Skeletal muscle satellite cell (primary cell): Measurements from ENCODE around the gene PTPN4.
A peak's percentile ranks its signal among the peaks of the same experiment; 100 is the strongest.

ENCODE experiments used
- H3K27me3 ChIP-seq: 2 replicates; pipeline ENCODE4 v1.7.0; 2013; ENCODE audit warnings: low read length; ENCODE audit not compliant: control insufficient read depth, insufficient read depth
- H3K36me3 ChIP-seq: 2 replicates; pipeline ENCODE4 v1.7.0; 2013; ENCODE audit warnings: mild to moderate bottlenecking, control low read depth, low read length; ENCODE audit not compliant: insufficient read depth
- H3K4me1 ChIP-seq: 2 replicates; pipeline ENCODE4 v1.7.0; 2013; ENCODE audit warnings: low read length; ENCODE audit not compliant: control insufficient read depth, insufficient read depth
- H3K4me2 ChIP-seq: 2 replicates; pipeline ENCODE4 v1.7.0; 2013; ENCODE audit warnings: mild to moderate bottlenecking, low read length
- H3K4me3 ChIP-seq: 2 replicates; pipeline ENCODE4 v1.7.0; 2013; ENCODE audit warnings: low read length
- H3K9ac ChIP-seq: 2 replicates; pipeline ENCODE4 v1.7.0; 2013; ENCODE audit warnings: mild to moderate bottlenecking, low read depth, low read length, moderate library complexity
- H3K9me3 ChIP-seq: replicated peaks from 2 replicates; pipeline ENCODE4 v1.7.0; 2013; ENCODE audit warnings: mild to moderate bottlenecking, control low read depth, low read length

PTPN4 gene

GRCh38 chr2:119735565-119735964 lies 24.2 kb upstream of the PTPN4 start:
- Histone ChIP-seq H3K9me3 (no peaks in the 10 kb centered on the region), H3K27me3 (peaks cover 22% of the 10 kb centered on the region), H3K9ac (no peak overlapping the region), H3K36me3 (no peaks in the 10 kb centered on the region), H3K4me1 (no peaks in the 10 kb centered on the region), H3K4me3 (no peak overlapping the region), H3K4me2 (no peak overlapping the region)

DNA sequence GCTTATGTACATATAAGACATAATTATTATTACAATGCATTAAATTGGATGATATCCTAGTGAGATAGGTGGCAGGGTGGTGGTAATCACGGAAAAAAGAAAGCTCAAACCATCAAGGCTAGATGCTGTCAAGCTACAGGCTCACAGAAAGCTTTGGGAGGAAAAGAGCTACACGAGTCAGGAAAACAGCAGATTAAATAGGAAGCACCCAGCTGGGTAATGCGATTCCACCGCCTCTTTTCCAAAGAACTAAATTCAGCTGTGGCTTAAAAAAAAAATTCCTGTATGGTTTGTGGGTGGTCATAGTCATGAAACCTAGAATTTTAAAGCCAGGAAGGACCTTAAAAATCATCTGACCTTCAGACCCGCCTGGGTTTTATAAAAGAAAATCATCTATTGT lies 23.7 kb upstream of the PTPN4 start:
- Histone ChIP-seq H3K4me2 (no peak overlapping the region), H3K27me3 (peaks cover 22% of the 10 kb centered on the region), H3K9me3 (no peaks in the 10 kb centered on the region), H3K4me1 (no peaks in the 10 kb centered on the region), H3K36me3 (no peaks in the 10 kb centered on the region), H3K4me3 (no peak overlapping the region), H3K9ac (no peak overlapping the region)

DNA sequence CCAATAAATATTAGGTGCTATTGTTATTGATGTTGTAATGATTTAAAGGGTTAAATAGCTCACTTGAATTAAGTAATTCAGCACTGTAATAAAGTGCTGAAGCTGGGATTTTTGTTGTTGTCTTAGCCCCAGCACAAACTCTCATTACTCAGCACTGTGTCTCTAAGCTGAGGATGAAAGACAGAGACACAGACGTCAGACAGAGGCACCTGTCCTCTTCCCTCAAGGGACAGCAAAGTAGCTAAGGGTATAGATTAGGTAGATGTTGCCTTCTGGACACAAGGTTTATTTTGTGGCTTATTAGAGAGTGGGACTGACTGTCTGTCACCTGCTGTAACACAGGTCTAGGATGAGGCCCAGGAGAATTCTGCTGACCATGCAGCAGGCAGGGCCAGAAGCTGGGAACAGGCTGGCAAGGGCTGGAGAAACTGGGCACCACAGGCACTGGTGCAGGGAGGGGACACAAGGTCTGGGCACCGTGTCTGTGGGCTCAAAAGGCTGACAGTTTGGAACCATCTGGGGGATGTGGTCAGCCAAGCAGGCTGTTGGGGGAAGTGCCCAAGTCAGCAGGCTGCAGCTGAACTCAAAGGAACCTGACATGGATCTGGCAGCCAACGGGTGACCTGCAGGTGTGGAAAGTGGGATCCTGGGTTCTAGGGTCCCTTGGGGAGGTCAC lies 20.0 kb upstream of the PTPN4 start:
- H3K27me3 ChIP-seq: peaks cover 22% of the 10 kb centered on the region
- H3K9me3 ChIP-seq: no peaks in the 10 kb centered on the region
- no peak overlapping the region for H3K9ac ChIP-seq
- H3K4me3 ChIP-seq: no peak overlapping the region
- H3K36me3 ChIP-seq: no peaks in the 10 kb centered on the region
- peaks cover 7% of the 10 kb centered on the region for H3K4me1 ChIP-seq
- no peak overlapping the region for H3K4me2 ChIP-seq

GRCh38 chr2:119741001-119741400 lies 18.7 kb upstream of the PTPN4 start:
- H3K4me1 ChIP-seq: peaks cover 8% of the 10 kb centered on the region
- H3K9me3 ChIP-seq: no peaks in the 10 kb centered on the region
- no peaks in the 10 kb centered on the region for H3K36me3 ChIP-seq
- H3K9ac ChIP-seq: no peak overlapping the region
- H3K4me2 ChIP-seq: no peak overlapping the region
- no peak overlapping the region for H3K4me3 ChIP-seq
- peaks cover 12% of the 10 kb centered on the region for H3K27me3 ChIP-seq

DNA sequence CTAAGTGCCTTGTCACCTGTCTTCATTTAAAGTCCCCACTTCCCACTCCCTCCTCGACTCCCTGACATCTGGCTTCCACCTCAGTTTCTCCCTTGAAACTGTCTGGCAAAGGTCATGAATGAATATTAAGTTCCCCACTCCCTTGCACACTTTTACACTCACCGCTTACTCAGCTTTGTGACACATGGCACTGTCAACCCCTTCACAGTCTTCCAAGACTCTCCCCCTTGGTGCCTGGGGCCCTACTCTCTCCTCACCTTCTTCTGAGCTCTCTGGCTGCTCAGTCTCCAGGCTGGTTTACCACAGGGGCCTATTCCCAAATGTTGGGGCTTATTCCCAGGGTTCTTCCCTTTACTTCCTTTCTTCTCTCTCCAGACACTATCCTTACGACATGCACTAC lies 17.9 kb upstream of the PTPN4 start:
- Histone ChIP-seq H3K36me3 (no peaks in the 10 kb centered on the region), H3K9ac (no peak overlapping the region), H3K4me3 (no peak overlapping the region), H3K4me1 (peaks cover 15% of the 10 kb centered on the region), H3K27me3 (peaks cover 8% of the 10 kb centered on the region), H3K4me2 (no peak overlapping the region), H3K9me3 (no peaks in the 10 kb centered on the region)

- Histone ChIP-seq H3K36me3 (no peaks in the 10 kb centered on the region), H3K9ac (no peak overlapping the region)
These were observed 15.3 kb upstream of the PTPN4 start for GRCh38 chr2:119744335-119744939.

DNA sequence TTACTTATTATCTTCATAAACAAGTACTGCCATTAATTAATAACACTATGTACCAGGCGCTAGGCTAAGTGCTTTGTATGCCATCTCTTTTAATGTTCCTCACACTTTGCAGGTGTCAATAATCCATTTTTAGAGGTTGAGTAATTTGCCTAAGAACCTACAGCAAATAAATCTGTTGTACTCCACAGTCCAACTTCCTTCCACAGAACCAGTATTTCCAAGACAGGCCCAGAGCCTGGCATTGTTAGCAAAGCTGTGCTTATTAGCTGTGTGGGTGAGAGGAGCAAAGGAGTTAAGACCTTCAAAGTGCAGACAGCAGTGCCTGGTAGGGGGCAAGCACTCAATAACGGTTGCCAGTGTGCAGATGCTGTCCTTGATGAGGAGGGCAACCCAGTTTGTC lies 14.2 kb upstream of the PTPN4 start:
- no peak overlapping the region for H3K9ac ChIP-seq
- no peak overlapping the region for H3K4me3 ChIP-seq
- no peak overlapping the region for H3K4me2 ChIP-seq

More at GRCh38 chr2:119744335-119744939, 15.3 kb upstream of the PTPN4 start:
- Histone ChIP-seq H3K27me3 (no peaks in the 10 kb centered on the region), H3K4me2 (no peak overlapping the region), H3K4me3 (no peak overlapping the region), H3K4me1 (peaks cover 34% of the 10 kb centered on the region), H3K9me3 (no peaks in the 10 kb centered on the region)

GRCh38 chr2:119746836-119747686 lies 12.7 kb upstream of the PTPN4 start:
- Histone ChIP-seq H3K27me3 (no peaks in the 10 kb centered on the region), H3K4me3 (no peak overlapping the region), H3K36me3 (no peaks in the 10 kb centered on the region), H3K4me1 (peaks cover 40% of the 10 kb centered on the region), H3K9me3 (no peaks in the 10 kb centered on the region), H3K4me2 (peak overlapping the region; percentile 36), H3K9ac (no peak overlapping the region)

More for the DNA sequence above, 14.2 kb upstream of the PTPN4 start:
- no peaks in the 10 kb centered on the region for H3K9me3 ChIP-seq
- no peaks in the 10 kb centered on the region for H3K27me3 ChIP-seq
- H3K36me3 ChIP-seq: no peaks in the 10 kb centered on the region
- peaks cover 40% of the 10 kb centered on the region for H3K4me1 ChIP-seq

DNA sequence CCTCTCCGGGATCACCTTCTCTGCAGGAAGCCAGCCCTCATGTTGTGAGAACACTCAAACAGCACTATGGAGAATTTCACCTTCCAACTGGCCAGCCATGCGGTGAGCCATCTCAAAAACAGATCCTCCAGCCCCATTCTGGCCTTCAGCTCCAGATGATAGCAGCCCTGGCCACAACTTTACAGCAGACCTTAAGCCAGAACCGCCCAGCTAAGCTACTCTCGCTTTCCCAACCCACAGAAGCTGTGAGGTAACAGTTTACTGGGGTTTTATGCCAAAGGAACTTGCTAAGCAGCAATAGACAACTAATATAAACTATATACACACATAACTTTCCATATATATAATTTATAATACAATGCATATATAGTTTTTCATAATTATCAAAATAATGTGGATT lies 11.6 kb upstream of the PTPN4 start:
- Histone ChIP-seq H3K4me2 (no peak overlapping the region), H3K4me1 (peaks cover 40% of the 10 kb centered on the region), H3K9ac (no peak overlapping the region)

DNA sequence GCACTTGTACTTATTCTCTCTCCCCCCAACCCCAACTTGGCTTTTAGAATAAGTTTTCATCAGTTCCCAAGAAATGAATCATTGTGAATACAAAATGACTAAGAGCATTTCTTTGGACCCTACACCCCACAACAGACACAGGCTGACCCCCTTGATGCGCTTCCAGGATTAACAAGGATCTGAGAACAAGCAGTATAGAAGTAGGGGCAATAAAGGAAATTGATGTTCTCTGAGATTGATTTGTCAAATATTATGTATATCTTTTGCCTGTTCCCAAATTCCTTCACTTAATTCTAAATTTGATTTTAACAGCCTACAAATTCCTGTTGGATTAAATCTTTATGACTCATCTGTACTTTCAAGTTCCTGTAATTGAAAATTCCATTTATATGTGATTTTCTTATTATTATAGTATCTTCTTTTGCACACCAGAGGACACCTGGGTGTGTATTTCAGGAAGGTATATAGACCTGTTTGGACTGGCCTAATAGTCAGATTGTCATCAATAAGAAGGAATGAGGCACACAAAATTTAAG lies 10.2 kb upstream of the PTPN4 start:
- H3K9me3 ChIP-seq: no peaks in the 10 kb centered on the region
- H3K9ac ChIP-seq: peak overlapping the region; percentile 14
- peaks cover 35% of the 10 kb centered on the region for H3K4me1 ChIP-seq
- peak overlapping the region; percentile 37 for H3K4me3 ChIP-seq
- no peaks in the 10 kb centered on the region for H3K27me3 ChIP-seq
- no peaks in the 10 kb centered on the region for H3K36me3 ChIP-seq
- peak overlapping the region; percentile 71 for H3K4me2 ChIP-seq

More for the DNA sequence above, 11.6 kb upstream of the PTPN4 start:
- Histone ChIP-seq H3K36me3 (no peaks in the 10 kb centered on the region), H3K4me3 (no peak overlapping the region), H3K27me3 (no peaks in the 10 kb centered on the region), H3K9me3 (no peaks in the 10 kb centered on the region)

DNA sequence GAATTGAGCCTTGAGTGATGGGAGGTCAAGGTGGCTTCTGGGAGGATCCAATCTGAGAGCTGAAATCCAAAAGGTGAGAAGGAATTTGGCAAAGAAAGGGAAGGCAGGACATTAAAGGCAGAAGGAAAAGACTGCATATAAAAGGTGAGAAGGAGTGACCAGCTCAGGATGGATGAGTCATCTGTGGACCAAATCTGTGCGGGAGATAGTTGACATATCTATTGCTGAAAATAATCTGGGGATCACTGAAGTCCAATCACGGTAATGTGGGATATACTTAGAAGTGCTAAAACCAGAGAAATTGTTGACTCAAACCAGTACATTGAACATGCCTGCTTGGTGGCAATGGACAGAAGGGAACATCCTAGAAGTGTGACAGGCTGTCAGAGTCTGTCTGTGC lies 8.0 kb upstream of the PTPN4 start:
- no peaks in the 10 kb centered on the region for H3K27me3 ChIP-seq
- H3K4me1 ChIP-seq: peaks cover 30% of the 10 kb centered on the region
- no peak overlapping the region for H3K4me2 ChIP-seq
- H3K4me3 ChIP-seq: no peak overlapping the region
- no peaks in the 10 kb centered on the region for H3K9me3 ChIP-seq
- H3K9ac ChIP-seq: no peak overlapping the region
- H3K36me3 ChIP-seq: no peaks in the 10 kb centered on the region
